ENCODE results near the gene PIWIL1. TPM values are rescaled to one million over a fixed set of nuclear protein-coding genes. Genes with fewer than 3 reads are reported as not detected.

PIWIL1 gene
- polyA plus RNA-seq, 2 of the 4 experiments (the other 2 are of a cell fraction): not detected

GRCh38 chr12:130299574-130299973 lies 38.1 kb upstream of the PIWIL1 start (continued):
- TF ChIP-seq REST (IDR thresholded peaks at IDR 0.05) (no peak), RCOR1 (IDR thresholded peaks at IDR 0.05; ENCODE audit: low read depth, low read length) (no peak), HMGXB4 (CRISPR knock-in tag; IDR thresholded peaks at IDR 0.05; ENCODE audit: borderline replicate concordance) (no peak), ZSCAN20 (CRISPR knock-in tag; IDR thresholded peaks at IDR 0.05) (no peak), FOSB (CRISPR knock-in tag; IDR thresholded peaks at IDR 0.05) (no peak), CHD4 (IDR thresholded peaks at IDR 0.05; ENCODE audit: borderline replicate concordance) (no peak)

GRCh38 chr12:130300090-130300489 lies 37.6 kb upstream of the PIWIL1 start:
- no peak overlapping the region for H3K4me2 ChIP-seq
- no peak for ATAC-seq
- ChIA-PET POLR2A (no interaction called here), CTCF (no interaction called here)
- H3K27ac ChIP-seq: no peak overlapping the region
- no peaks in the 10 kb centered on the region for H3K4me1 ChIP-seq
- no peak for TF ChIP-seq MAFK (IDR thresholded peaks at IDR 0.05; ENCODE audit: partially characterized antibody)
- no peaks in the 10 kb centered on the region; the same call in 2 of the 3 replicates for H3K9me3 ChIP-seq
- DNase-seq (ENCODE audit: low read depth in 1 of 2, low spot score in 1 of 2): no peak
- no peak for FAIRE-seq
- 42% methylated on average over 4 of the region's 4 CpGs for WGBS (ENCODE audit: missing lambda C conversion rate)
- H3K4me3 ChIP-seq: no peak overlapping the region

GRCh38 chr12:130300737-130301535 lies 36.8 kb upstream of the PIWIL1 start:
- FAIRE-seq (no peak), DNase-seq (ENCODE audit: low read depth in 1 of 2, low spot score in 1 of 2) (no peak), ATAC-seq (no peak)
- Histone ChIP-seq H3K4me3 (no peak overlapping the region), H3K9me3 (no peaks in the 10 kb centered on the region; the same call in 2 of the 3 replicates), H3K4me2 (no peak overlapping the region), H3K27ac (no peak overlapping the region), H3K4me1 (no peaks in the 10 kb centered on the region)
- CTCF ChIA-PET: no interaction called here
- WGBS (ENCODE audit: missing lambda C conversion rate): 33% methylated on average over 21 of the region's 21 CpGs
- POLR2A ChIA-PET: no interaction called here
- TF ChIP-seq ATOH8 (CRISPR knock-in tag; IDR thresholded peaks at IDR 0.05; ENCODE audit: low read depth) (no peak), MYC (IDR thresholded peaks at IDR 0.05; ENCODE audit: borderline replicate concordance, low read length) (no peak), CEBPB (IDR thresholded peaks at IDR 0.05) (no peak), TFCP2L1 (CRISPR knock-in tag; IDR thresholded peaks at IDR 0.05) (no peak), EP300 (IDR thresholded peaks at IDR 0.05) (no peak), RCOR1 (IDR thresholded peaks at IDR 0.05; ENCODE audit: low read depth, low read length) (no peak), ZFP36 (IDR thresholded peaks at IDR 0.05; ENCODE audit: borderline replicate concordance, partially characterized antibody) (no peak), CTCF (IDR thresholded peaks at IDR 0.05) (no peak)
